GM18508 (cell line): ENCODE data around the gene S100A10.

Experiments
- ATAC-seq: cut with Tn5 transposase; IDR thresholded peaks from one replicate; pipeline ENCODE4 v1.9.1; 2021; ENCODE audit warnings: moderate number of reproducible peaks; ENCODE audit not compliant: insufficient read depth, unreplicated experiment

The S100A10 gene

DNA sequence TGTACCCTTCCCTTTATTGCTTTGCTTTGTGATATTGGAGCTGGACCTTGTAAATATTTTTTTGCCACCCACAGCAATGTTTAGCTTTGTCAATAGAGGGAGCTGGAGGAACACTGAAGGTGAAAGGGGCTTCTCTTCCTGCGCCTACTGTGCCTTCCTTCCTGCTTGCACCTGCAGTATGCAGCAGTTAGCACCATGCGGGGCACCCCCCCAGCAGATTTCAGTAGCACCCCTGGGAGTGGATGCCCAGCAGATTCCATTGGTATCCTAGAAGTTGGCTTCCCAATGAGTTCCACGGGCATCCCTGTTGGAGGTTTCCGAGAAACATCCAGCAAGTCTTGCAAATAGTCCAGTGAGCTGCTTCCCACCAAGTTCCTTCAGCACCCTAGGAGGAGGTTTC is 25.6 kb downstream of the S100A10 start:
- no peak for ATAC-seq

GRCh38 chr1:151967091-151967490 is 26.6 kb downstream of the S100A10 start:
- ATAC-seq, result no peak

DNA sequence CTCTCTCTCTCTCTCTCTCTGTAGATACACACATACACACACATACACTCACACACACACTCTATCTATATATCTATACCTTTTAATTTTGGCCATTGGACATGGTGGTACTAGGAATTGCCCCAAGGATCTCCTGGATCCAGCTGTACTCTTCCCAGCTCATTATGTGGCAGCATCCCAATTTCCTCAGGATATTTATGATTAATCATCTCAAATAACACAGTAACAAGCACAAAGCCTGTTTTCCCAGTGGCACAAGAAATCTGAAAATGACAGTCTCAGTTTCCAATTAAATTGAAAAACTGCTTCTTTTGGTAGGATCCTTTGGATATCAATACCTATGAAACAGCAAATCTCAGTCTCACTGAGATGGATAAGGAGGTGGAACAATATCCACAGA is 27.6 kb downstream of the S100A10 start:
- ATAC-seq, result no peak

DNA sequence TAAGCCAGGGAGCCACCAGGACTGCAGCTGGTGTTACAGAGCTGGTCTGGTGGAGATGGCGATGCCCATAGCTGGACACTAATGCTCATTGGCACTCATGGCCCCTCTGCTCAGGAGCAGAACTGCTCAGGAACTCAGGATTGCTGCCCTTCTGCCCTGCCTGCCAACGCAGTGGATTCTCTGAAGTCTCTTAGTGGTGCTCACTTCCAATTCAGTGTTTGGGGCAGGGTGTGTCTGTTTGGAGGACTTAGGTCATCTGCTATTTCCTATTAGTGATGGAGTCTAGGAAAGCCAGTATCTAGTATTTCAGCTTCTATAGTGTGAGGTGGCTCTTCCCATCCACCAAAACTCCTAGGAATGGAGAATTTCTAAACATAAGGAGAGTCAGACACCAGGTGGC is 29.1 kb downstream of the S100A10 start:
- ATAC-seq, result no peak

- no peak for ATAC-seq
Observed at GRCh38 chr1:151963288-151963687, 30.4 kb downstream of the S100A10 start.

DNA sequence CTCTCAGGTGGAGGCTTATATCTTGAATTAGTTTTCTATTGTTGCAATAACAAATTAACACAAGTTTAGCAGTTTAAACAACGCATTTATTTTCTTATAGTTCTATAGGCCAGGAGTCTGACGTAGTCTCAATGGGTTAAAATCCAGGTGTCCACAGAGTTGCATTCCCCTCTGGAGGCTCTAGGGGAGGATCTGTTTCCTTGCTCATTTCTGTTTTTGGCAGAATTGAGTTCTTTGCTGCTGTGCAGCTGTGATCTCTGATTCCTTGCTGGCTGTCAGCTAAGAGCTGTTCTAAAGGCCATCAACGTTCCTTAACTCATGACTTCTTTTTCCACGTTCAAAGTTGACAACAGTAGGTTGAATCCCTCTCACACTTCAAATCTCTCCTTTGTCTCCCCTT is 31.8 kb downstream of the S100A10 start:
- ATAC-seq, result no peak

GRCh38 chr1:151960780-151961513 is 32.7 kb downstream of the S100A10 start:
- no peak for ATAC-seq

DNA sequence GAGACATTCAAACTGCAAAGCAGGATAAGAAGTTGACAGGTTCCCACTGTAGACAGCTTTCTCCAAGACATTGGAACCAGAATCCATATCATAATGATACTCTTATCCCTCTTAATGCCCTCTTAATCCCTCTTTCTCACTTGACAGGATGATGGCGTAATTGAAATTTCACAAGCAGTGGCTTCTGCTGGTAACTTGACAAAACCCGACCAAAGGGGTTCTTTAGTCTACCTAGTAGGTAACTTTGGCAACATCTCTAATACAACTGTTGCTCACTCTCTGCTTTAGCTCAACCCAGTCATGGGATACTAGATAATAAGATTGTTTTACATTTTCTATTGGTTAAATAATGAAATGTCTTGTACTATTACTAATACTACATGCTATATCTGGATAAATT is 34.7 kb downstream of the S100A10 start:
- no peak for ATAC-seq

DNA sequence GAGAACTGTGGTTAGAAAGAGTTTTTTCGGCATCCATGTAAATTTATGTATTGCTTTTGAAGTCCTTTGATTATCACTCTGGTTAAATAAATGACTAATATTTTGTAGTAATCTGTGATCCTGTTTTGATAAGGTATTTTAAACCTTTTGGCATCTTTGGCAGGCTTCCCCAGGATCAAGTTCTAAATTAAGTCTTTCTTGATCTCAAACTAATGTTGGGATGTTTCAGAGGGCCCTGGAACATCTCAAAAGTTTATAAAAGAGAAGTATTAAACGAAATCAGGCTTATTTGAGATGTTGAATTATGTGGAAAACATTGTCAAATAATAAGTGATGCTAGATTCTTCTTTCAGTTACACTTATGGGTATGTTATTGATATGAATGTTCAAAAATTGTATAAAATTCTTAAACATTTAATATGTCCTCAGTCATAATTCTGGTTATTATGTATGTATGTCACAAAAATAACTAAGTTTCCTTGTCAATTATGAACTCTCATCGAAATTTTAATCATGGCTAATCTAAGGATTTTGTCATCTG is 36.6 kb downstream of the S100A10 start:
- ATAC-seq, result no peak

- ATAC-seq, result no peak
Observed at GRCh38 chr1:151953409-151954094, 40.1 kb downstream of the S100A10 start.

DNA sequence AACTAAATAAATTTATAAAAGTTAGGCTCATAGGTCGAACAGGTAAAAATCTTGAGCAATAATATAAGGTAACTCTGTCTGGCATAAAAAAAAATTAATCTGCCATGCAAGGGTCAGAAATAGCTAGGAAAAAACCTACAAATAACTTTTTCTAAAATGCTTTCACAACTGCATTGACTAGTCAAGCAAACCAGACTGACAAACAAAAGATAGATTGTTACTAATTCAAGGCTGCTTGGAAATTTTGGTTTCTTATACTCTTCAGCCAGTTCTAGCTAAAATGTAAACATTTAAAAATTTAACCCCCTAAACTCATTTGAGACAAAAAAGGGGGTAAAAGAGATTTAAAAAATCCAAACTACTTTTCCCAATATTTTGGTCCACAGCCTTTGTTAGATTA is 40.8 kb downstream of the S100A10 start:
- ATAC-seq, result no peak

DNA sequence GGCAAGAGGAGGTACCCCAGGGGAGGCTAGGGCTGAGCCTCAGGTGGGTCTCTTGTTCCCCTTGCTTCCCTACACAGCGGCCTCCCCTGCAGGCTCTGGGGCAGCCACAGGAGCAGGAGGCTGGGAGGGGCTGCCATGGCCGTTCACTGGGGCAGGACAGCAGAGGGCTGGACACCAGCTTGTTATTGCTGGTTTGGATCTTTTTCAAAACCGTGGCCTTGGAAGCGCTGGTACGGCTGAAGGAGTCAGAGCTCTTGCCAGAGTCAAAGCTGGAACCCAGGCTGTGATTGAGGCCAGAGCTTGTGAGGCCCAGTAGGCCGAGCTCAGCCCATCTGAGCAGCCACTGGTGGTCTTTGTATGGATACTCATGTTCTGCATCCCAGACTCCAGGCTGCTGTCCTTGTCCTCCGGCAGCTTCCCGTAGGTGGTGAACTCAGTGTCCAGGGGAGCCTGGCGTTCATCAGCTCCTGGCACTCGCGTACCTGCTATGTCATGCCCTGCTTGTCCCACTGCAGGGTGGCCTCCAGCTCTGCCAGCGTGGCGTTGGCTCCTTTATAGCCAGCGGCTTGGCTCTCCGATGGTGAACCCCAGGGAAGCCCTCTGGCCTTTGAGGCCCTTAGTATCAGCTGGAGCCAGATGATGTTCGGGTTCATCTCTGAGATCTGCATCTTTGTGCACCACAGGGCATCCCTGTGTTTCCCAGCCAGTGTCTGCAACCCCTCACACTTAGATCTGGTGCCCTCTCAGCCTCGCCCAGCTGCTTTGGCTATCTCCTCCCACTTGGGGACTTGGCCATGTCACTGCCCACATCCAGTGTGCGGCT is 44.1 kb downstream of the S100A10 start:
- no peak for ATAC-seq

GRCh38 chr1:151948506-151948905 is 45.2 kb downstream of the S100A10 start:
- ATAC-seq, result no peak

- ATAC-seq, result no peak
Observed at GRCh38 chr1:151947140-151947539, 46.5 kb downstream of the S100A10 start.

GRCh38 chr1:151945725-151946722 is 47.6 kb downstream of the S100A10 start:
- no peak for ATAC-seq

DNA sequence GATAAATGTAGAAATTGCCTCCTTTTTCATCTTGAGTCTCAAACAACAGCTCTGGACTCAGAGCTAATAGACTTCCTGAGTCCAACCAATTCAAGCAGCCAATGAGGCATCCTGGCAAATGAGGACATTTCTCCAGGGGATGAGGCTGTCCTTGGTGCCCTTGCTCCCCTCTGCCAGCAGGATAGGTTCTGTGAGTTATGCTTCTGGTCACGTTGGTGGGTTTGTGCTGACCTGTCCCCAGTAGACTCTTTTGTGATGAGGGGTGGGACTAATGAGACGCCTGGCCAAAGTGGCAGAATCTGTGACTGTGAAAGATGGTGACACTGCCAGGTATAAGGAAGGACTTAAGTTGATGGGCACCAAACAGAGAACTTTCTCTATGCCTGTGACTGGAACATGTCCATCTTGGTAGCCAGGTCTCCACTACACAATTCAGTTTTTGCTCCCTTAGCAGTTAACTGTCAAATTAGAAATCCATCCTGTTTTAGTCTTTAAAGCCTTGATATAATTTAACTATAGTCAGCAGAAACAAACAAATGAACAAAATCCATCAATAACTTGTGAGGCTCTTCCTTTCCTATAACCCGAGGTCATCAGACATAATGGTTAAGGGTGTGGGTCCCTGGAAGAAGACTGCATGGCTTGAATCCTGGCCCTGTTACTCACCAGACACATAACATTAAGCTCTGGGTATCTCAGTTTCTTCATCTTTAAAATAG is 48.6 kb downstream of the S100A10 start:
- ATAC-seq, result no peak

DNA sequence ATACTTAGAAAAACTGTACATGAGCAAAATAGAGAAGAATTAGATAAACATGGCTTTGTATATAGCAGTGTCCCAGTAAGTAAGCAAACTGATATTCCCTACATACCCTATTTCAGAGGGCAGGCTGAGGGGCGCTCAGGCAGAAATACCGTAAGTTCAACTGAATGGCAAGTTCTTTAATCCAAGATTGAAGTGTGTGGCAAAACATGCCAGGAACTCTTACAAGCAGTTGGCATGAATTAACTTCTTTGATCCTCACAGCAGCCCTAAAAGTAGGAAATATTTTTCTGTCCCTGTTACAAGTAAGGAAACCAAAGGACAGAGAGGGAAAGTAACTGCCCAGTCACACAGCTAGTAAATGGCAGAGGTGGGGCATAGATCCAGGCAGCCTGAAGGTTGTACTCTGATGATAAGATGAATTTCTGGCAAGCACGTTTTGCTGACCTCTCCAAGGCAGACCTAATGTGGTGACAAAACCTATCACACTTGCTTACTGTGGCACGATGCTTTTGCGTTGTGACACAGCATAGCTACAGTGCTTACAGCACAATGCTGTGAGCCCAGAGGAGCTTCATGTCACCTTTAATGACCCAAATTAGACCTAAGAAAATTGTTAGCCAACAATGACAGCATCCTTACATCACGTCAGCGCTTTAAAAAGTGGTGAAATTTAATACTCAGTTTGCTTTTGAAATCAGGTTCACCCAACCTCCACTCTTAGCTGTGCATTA is 49.4 kb downstream of the S100A10 start:
- ATAC-seq, result no peak

- ATAC-seq, result no peak
Observed at GRCh38 chr1:151943591-151943990, 50.1 kb downstream of the S100A10 start.
